ENCODE data around the gene MRPL54.

The MRPL54 gene

DNA sequence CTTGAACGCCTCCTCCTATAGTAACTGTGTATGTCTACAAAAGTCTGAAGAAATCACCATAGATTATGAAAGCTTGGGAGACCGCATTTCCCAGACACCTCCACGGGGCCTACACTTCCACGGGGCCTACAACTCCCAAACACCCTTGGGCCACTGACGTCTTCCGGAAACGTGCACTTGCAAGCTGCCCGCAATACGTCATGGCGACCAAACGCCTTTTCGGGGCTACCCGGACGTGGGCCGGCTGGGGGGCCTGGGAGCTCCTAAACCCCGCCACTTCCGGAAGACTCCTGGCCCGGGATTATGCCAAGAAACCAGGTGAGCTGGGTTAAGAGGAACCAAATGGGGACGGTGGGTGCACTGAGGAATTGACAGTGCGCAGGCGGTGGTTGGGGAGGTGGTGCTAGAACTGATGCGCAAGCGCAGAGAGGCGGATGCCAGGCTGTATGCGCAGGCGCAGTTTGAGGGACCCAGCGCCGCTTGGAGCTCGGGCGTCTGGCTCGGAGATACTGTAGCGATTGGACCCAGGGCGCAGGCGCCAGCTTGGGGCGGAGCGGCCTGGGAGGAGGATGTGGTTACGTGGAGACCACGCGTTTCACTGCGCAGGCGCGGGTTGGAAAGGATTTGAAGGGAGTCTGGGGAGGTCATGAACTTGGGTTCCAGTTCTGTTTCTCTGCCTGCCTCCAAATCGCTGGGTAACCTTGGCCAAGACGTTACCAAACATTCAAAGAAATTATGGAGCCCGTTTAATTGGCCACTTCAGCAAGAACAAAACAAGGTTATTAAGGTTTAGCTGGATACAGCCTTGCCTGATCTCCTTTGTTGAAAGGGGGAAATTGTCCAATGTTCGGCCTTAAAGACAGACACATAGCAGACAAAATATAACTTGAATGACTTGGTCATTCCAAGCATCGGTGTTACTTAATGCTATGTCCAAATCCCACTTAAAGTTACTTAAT, at the start of gene MRPL54:
Gene MRPL54, plus strand, starts transcription at position 182 of the 959 bp plus-strand sequence. Its CDS starts 19 bp downstream, at position 201.
- peak; percentile 99 for DNase-seq (ENCODE audit: low read depth)
- H3K4me3 ChIP-seq (ENCODE audit: low read depth, low read length) = peak within 1 kb of the TSS; percentile 96
- TF ChIP-seq, protein P1, sequence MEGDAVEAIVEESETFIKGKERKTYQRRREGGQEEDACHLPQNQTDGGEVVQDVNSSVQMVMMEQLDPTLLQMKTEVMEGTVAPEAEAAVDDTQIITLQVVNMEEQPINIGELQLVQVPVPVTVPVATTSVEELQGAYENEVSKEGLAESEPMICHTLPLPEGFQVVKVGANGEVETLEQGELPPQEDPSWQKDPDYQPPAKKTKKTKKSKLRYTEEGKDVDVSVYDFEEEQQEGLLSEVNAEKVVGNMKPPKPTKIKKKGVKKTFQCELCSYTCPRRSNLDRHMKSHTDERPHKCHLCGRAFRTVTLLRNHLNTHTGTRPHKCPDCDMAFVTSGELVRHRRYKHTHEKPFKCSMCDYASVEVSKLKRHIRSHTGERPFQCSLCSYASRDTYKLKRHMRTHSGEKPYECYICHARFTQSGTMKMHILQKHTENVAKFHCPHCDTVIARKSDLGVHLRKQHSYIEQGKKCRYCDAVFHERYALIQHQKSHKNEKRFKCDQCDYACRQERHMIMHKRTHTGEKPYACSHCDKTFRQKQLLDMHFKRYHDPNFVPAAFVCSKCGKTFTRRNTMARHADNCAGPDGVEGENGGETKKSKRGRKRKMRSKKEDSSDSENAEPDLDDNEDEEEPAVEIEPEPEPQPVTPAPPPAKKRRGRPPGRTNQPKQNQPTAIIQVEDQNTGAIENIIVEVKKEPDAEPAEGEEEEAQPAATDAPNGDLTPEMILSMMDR (IDR thresholded peaks at IDR 0.05; ENCODE audit: insufficient read depth, low read depth, low read length, missing control alignments) = no peak

- DNase-seq (ENCODE audit: low read depth) = no peak
- TF ChIP-seq, protein P1 (IDR thresholded peaks at IDR 0.05; ENCODE audit: insufficient read depth, low read depth, low read length, missing control alignments) = no peak
- H3K4me3 ChIP-seq (ENCODE audit: low read depth, low read length) = no peak overlapping the region
These were observed 46.3 kb upstream of the MRPL54 start for GRCh38 chr19:3716147-3716668.

DNA sequence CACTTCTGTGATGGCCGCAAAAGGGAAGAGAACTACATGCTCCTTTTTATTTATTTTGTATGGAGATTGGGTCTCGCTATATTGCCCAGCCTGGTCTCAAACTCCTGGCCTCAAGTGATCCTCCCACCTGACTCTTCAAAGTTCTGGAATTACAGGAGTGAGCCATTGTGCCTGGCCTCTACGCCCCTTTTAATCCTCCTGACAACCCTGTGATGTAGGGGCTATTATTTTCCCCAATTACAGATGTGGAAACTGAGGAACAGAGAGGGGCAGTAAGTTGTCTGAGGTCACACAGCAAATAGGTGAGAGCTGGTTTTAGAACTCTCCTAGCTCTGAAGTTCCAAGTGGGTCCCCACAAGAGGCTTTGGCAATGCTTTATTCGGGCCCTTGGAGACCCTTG, 42.6 kb upstream of the MRPL54 start:
- no peak for DNase-seq (ENCODE audit: low read depth)
- H3K4me3 ChIP-seq (ENCODE audit: low read depth, low read length) = no peak overlapping the region
- TF ChIP-seq, protein P1 (IDR thresholded peaks at IDR 0.05; ENCODE audit: insufficient read depth, low read depth, low read length, missing control alignments) = no peak

DNA sequence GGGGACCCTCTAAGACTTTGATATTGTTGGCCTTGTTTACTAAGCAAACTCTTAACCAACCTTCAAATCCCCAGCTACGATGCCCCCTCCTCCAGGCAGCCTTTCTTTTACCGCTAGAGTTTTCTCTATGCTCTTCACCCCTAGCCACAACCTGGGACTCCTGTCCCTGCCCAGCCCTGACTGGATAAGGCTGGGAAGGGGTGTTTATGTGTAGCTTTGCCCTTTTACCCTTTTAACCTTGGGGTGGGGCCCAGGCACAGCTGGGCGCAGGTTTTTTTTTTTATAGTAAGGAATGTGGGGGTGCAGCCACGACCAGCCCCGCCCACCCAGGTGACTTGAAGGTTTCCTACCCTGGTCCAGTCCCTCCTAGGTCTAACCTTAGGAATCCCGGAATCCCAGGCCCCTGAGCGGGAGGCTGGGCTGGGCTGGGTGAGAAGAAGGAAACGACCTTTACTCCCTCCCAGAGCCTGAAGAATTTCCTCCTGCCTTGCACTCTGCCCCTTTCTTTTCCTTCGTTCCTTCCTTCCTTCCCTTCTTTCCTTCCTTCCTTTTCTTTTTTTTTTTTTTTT, 42.0 kb upstream of the MRPL54 start:
- DNase-seq (ENCODE audit: low read depth) = no peak
- TF ChIP-seq, protein P1 (IDR thresholded peaks at IDR 0.05; ENCODE audit: insufficient read depth, low read depth, low read length, missing control alignments) = no peak

DNA sequence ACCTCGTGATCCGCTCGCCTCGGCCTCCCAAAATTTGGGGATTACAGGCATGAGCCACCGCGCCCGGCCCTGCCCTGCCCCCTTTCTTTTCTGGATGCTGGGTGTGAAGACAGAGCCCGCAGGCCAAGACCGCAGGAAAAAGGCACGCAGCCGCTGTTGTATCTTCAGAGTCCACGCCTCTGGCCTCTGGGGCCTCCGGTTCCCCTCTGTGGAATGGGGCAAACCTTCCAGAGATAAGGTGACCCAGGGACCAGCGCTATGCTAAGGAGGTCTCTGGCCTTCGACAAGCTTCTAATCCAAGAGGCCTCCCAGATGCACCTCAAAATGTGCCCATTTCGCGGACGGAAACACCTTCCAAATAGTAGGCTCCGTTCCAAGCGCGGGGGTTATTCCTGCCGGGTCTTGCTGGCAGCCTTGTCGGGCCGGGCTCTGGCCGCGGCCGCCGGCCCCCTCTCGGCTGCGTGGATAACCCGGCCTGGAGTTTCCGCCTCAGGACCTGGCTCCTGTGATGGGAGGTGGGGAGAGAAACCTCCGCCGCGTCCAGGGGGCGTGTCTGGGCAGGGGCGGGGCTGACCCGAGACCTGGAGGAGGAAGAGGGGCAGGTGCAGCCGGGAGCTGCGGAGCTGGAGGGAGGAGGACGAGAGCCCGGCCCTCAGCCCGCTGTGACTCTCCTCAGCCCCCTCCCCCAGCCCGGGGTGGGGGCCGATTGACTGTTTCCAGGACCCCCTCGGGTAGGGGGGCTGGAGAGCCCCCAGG, 41.2 kb upstream of the MRPL54 start:
- TF ChIP-seq, protein P1 (IDR thresholded peaks at IDR 0.05; ENCODE audit: insufficient read depth, low read depth, low read length, missing control alignments) = no peak
- peak; percentile 91 for DNase-seq (ENCODE audit: low read depth)
- H3K4me3 ChIP-seq (ENCODE audit: low read depth, low read length) = peak overlapping the region; percentile 14; the same call in 1 of the 2 replicates

More for the DNA sequence above, 42.0 kb upstream of the MRPL54 start:
- H3K4me3 ChIP-seq (ENCODE audit: low read depth, low read length) = no peak overlapping the region

DNA sequence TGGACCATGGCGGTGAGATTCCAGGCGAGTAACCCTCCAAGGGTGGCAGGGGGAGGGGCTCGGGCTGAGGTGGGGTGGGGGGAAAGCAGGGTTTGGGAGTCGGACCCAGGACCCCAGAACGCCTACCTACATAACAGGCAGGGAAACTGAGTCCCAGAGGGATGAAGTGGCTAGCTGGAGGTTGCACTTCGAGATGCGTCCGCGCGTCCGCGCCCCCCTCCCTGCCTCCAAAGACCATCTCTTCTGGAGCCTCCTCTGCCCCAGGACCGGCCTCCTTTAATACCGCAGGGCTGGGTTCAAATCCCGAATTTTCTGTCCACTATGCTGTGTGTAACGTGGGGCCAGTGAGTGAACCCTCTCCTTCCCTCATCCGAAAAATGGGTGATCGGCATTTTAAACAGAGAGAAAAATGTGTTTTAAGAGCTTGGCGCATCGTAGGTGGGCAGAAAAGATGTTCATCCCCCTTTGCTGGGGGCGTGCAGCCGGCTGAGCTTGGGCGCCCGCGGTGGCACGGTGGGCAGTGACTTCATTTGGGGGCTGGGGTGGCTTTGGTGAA, 40.5 kb upstream of the MRPL54 start:
- DNase-seq (ENCODE audit: low read depth) = no peak
- TF ChIP-seq, protein P1 (IDR thresholded peaks at IDR 0.05; ENCODE audit: insufficient read depth, low read depth, low read length, missing control alignments) = no peak
- H3K4me3 ChIP-seq (ENCODE audit: low read depth, low read length) = peak overlapping the region; percentile 14; the same call in 1 of the 2 replicates

All from GM12865 (cell line).